ENCODE data around the gene DLX4.

GRCh38 chr17:49926886-49927285 is 42.1 kb upstream of the DLX4 start:
- no peak for TF ChIP-seq POLR2A (IDR thresholded peaks at IDR 0.05; ENCODE audit: low read depth, low read length)
- no peak for TF ChIP-seq KDM1A (IDR thresholded peaks at IDR 0.05; ENCODE audit: borderline replicate concordance)
- no peak for TF ChIP-seq ZSCAN29 (IDR thresholded peaks at IDR 0.05)
- TF ChIP-seq SIN3A (IDR thresholded peaks at IDR 0.05; ENCODE audit: low read depth, low read length): no peak
- TF ChIP-seq IKZF2 (IDR thresholded peaks at IDR 0.05): no peak
- TF ChIP-seq CHD2 (IDR thresholded peaks at IDR 0.05; ENCODE audit: borderline replicate concordance, low read depth, low read length): no peak
- TF ChIP-seq, protein P1, sequence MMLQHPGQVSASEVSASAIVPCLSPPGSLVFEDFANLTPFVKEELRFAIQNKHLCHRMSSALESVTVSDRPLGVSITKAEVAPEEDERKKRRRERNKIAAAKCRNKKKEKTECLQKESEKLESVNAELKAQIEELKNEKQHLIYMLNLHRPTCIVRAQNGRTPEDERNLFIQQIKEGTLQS (IDR thresholded peaks at IDR 0.05; ENCODE audit: borderline replicate concordance, extremely low read depth, low read depth, low read length): no peak
